K562 (cell line): ENCODE data around the gene LBR. TPM values are rescaled to one million over a fixed set of nuclear protein-coding genes. Genes with fewer than 3 reads are reported as not detected.

Experiments
- ATAC-seq: fragments of 200-7000 bp; cut with Tn5 transposase; 3 replicates; pipeline ENCODE4 v1.9.1; 2020; ENCODE audit warnings: moderate library complexity
- BruUV-seq: library from RNA; stranded (reverse); fragments of 400-500 nt; replicated peaks from 2 replicates; lab custom pipeline; 2021; lab: Mats Ljungman, UMichigan
- CTCF ChIA-PET: fragments of 300-600 bp; formaldehyde crosslinking; extraction: SDS; loops from one replicate; lab custom pipeline; 2021; ENCODE audit warnings: low intra/inter-chr PET ratio; lab: Yijun Ruan, JAX
- POLR2A ChIA-PET: fragments of 300-600, 350-650 bp; sonication (Branson Sonifier 250); formaldehyde crosslinking; extraction: SDS; loops from one replicate; lab custom pipeline; 2021; ENCODE audit warnings: antibody characterized with exemption, inconsistent platforms; lab: Yijun Ruan, JAX
- DNase-seq, 4 experiments: peaks; one replicate each; pipeline versions ENCODE4 v3.0.0 to v3.0.0-alpha.2; 2011 to 2018; ENCODE audit warnings: low spot score in 3 of 4, mixed read lengths in 3 of 4; ENCODE audit errors: extremely low read depth in 1 of 4
- FAIRE-seq: peaks from 2 replicates; lab custom pipeline; 2011; peaks lifted over from hg19 to GRCh38; lab: Jason Lieb, UNC
- H2AFZ ChIP-seq: 2 replicates; pipeline ENCODE4 v1.6.0; 2011; ENCODE audit warnings: low read depth, low read length, control low read depth, inconsistent platforms
- H3K27ac ChIP-seq: fragments of 200-600 bp; 3 replicates; pipeline ENCODE4 v1.8.0; 2011; ENCODE audit warnings: low read depth, mild to moderate bottlenecking, control low read depth, inconsistent platforms, low read length, moderate library complexity, mixed read lengths; ENCODE audit errors: extremely low read depth
- H3K27me3 ChIP-seq, 2 experiments: fragments of 300-600 bp in 1 of 2; 2 replicates in 1 of 2; 3 replicates in 1 of 2; pipeline versions ENCODE4 v1.6.0 to v1.8.0; 2011; ENCODE audit warnings: inconsistent platforms in 2 of 2, low read length in 2 of 2, mild to moderate bottlenecking in 1 of 2, mixed read lengths in 1 of 2, moderate library complexity in 1 of 2; ENCODE audit not compliant: control insufficient read depth in 2 of 2, insufficient read depth in 2 of 2
- H3K36me3 ChIP-seq: fragments of 300-600 bp; 3 replicates; pipeline ENCODE4 v1.8.0; 2011; ENCODE audit warnings: mild to moderate bottlenecking, low read length, inconsistent platforms; ENCODE audit not compliant: control insufficient read depth, insufficient read depth
- H3K4me1 ChIP-seq, 2 experiments: fragments of 200-600 bp in 1 of 2; replicated peaks in 1 of 2; 2 replicates in 1 of 2; 3 replicates in 1 of 2; pipeline versions ENCODE4 v1.5.1 to v1.8.0; 2011; ENCODE audit warnings: inconsistent platforms in 2 of 2, low read length in 2 of 2, mild to moderate bottlenecking in 1 of 2, mixed read lengths in 1 of 2, moderate library complexity in 1 of 2; ENCODE audit not compliant: control insufficient read depth in 2 of 2, insufficient read depth in 2 of 2
- H3K4me2 ChIP-seq: 2 replicates; pipeline ENCODE4 v1.6.1; 2011; ENCODE audit warnings: low read length, control low read depth, inconsistent platforms, mixed read lengths; ENCODE audit not compliant: insufficient read depth
- H3K4me3 ChIP-seq: fragments of 200-600 bp; sonication (generic), shearing (Covaris generic); 2 replicates; pipeline ENCODE4 v1.5.1; 2016; ENCODE audit warnings: control low read depth, inconsistent platforms
- H3K79me2 ChIP-seq: fragments of 200-600 bp; 3 replicates; pipeline ENCODE4 v1.8.0; 2011; ENCODE audit warnings: low read length, inconsistent platforms; ENCODE audit not compliant: control insufficient read depth, insufficient read depth
- H3K9ac ChIP-seq, 2 experiments: 2 replicates each; pipeline versions ENCODE4 v1.6.0 to v1.6.1; 2011; ENCODE audit warnings: low read depth in 2 of 2, low read length in 2 of 2, control low read depth in 1 of 2, inconsistent platforms in 1 of 2, mild to moderate bottlenecking in 1 of 2, mixed read lengths in 1 of 2; ENCODE audit not compliant: insufficient read depth in 1 of 2
- H3K9me1 ChIP-seq: one replicate; pipeline ENCODE4 v1.6.0; 2011; ENCODE audit warnings: inconsistent platforms, mild to moderate bottlenecking, low read length, moderate library complexity; ENCODE audit not compliant: control insufficient read depth, insufficient read depth
- H3K9me3 ChIP-seq: replicated peaks from 2 replicates; pipeline ENCODE4 v1.5.1; 2011; ENCODE audit warnings: low read depth, low read length, inconsistent platforms; ENCODE audit not compliant: control insufficient read depth, insufficient read depth
- H4K20me1 ChIP-seq: replicated peaks from 2 replicates; pipeline ENCODE4 v1.6.1; 2011; ENCODE audit warnings: low read length, inconsistent platforms, mixed read lengths; ENCODE audit not compliant: control insufficient read depth, insufficient read depth
- FOSL1 ChIP-seq: fragments of 200-800 bp; sonication (Bioruptor generic); conservative IDR thresholded peaks from 2 replicates; pipeline ENCODE4 v1.6.1; 2016; ENCODE audit warnings: missing genetic modification characterization, missing compliant biosample characterization
- HES1 ChIP-seq: fragments of 450-650 bp; IDR thresholded peaks from 2 replicates; pipeline ENCODE4 v1.6.1; 2016; ENCODE audit warnings: low read depth, mild to moderate bottlenecking, moderate library complexity
- MITF ChIP-seq: IDR thresholded peaks from 2 replicates; pipeline ENCODE4 v1.6.1; 2014; ENCODE audit warnings: antibody characterized with exemption
- NCOR1 ChIP-seq: fragments of 450-650 bp; IDR thresholded peaks from 2 replicates; pipeline ENCODE4 v1.6.1; 2016; ENCODE audit warnings: mild to moderate bottlenecking, moderate library complexity
- SIN3B ChIP-seq: fragments of 450-650 bp; IDR thresholded peaks from 2 replicates; pipeline ENCODE4 v1.6.1; 2017; ENCODE audit warnings: low read depth, mild to moderate bottlenecking, moderate library complexity
- SREBF1 ChIP-seq: fragments of 150-350 bp; IDR thresholded peaks from 2 replicates; pipeline ENCODE4 v1.6.1; 2014; ENCODE audit warnings: antibody characterized with exemption, low read depth, low read length, borderline replicate concordance
- WHSC1 ChIP-seq: IDR thresholded peaks from one replicate; pipeline ENCODE4 v1.6.1; 2012; ENCODE audit warnings: low read length, control low read depth, inconsistent platforms
- ZBTB11 ChIP-seq, 3 experiments: fragments of 200-800 bp in 1 of 3; fragments of 250-450 bp in 1 of 3; fragments of 450-650 bp in 1 of 3; sonication (Bioruptor Pico) in 1 of 3; sonication (Bioruptor generic) in 1 of 3; formaldehyde crosslinking in 1 of 3; IDR thresholded peaks; 2 replicates each; pipeline versions ENCODE4 v1.6.1 to v1.8.0; 2016 to 2022; ENCODE audit warnings: mild to moderate bottlenecking in 2 of 3, missing genetic modification characterization in 2 of 3, missing compliant biosample characterization in 1 of 3, moderate library complexity in 1 of 3
- ZBTB33 ChIP-seq: sonication (generic); formaldehyde crosslinking; IDR thresholded peaks from 2 replicates; pipeline ENCODE4 v1.8.1; 2023; ENCODE audit warnings: mild to moderate bottlenecking, missing genetic modification reagents
- ZNF124 ChIP-seq: sonication (generic); formaldehyde crosslinking; IDR thresholded peaks from 2 replicates; pipeline ENCODE4 v1.8.1; 2022; ENCODE audit warnings: missing genetic modification reagents
- ZNF561 ChIP-seq: fragments of 450-650 bp; formaldehyde crosslinking; conservative IDR thresholded peaks from 2 replicates; pipeline ENCODE4 v1.4.0; 2020; ENCODE audit warnings: mild to moderate bottlenecking, moderate library complexity
- WGBS: fragments of 100-300 bp; shearing (Covaris generic); methylation state at CpG from one replicate; pipeline ENCODE4 v1.1.6; 2016; ENCODE audit warnings: low coverage, mixed read lengths; ENCODE audit not compliant: insufficient coverage; ENCODE audit errors: missing lambda C conversion rate; 5-methylcytosine and 5-hydroxymethylcytosine counted together
- in situ Hi-C: fragments of 300-500 bp; cut with MboI; formaldehyde crosslinking; loops from 4 replicates; pipeline ENCODE4 v1.15.0; 2018; ENCODE audit warnings: inconsistent platforms, mixed read lengths
- intact Hi-C: fragments of 100-400 bp; cut with micrococcal nuclease; formaldehyde crosslinking; loops from 2 replicates; pipeline ENCODE4 v1.14.2; 2022
- polyA plus RNA-seq, 8 experiments: library from polyadenylated mRNA; depleted of rRNA in 4 of 8; stranded (reverse) in 5 of 8; unstranded in 3 of 8; fragments of >200 nt; fragmentation: Nextera tagmentation in 2 of 8; fragmentation: Illumina TruSeq in 1 of 8; extraction: Ambion mirVana in 2 of 8; extraction: Trizol in 1 of 8; gene quantifications; 2 replicates each; pipeline versions ENCODE4 v1.2.1 to v1.2.3, GENCODE V29; 2011 to 2014; ENCODE audit warnings: inconsistent platforms in 1 of 8, missing spikeins in 1 of 8
- total RNA-seq, 7 experiments: library from RNA; depleted of rRNA in 6 of 7; stranded (reverse); fragments of >200 nt in 6 of 7; fragmentation: Illumina TruSeq in 2 of 7; extraction: Trizol in 2 of 7; gene quantifications; 2 replicates each; pipeline versions ENCODE4 v1.2.1 to v1.2.3, GENCODE V29; 2011 to 2021; ENCODE audit warnings: low replicate concordance in 1 of 7

LBR gene
- total and polyA plus RNA-seq, 9 of the 15 experiments (the other 6 are each of a cell fraction or from before 2014, with no cell fraction given): 102 to 229 (median 197) TPM

- H3K36me3 ChIP-seq: no peaks in the 10 kb centered on the region
- peak overlapping the region; percentile 47; the same call in 1 of the 2 replicates for H3K4me2 ChIP-seq
- POLR2A ChIA-PET: interaction anchor here (0.7 to 1.0 kb wide), 4 partner anchors 246 to 953 kb away, joined by 3 to 5 read pairs (median 4); no protein-coding TSS in a partner anchor
- CTCF ChIA-PET: interaction anchor here (0.5 to 4.3 kb wide), 25 partner anchors 51 to 719 kb away, joined by 3 to 133 read pairs (median 4); partner anchors contain the start of genes PYCR2 and SRP9
- peak overlapping the region; percentile 72 for H2AFZ ChIP-seq
- no peaks in the 10 kb centered on the region for H3K9me1 ChIP-seq
- H4K20me1 ChIP-seq: no peaks in the 10 kb centered on the region
- intact Hi-C loops: loop anchor here (1.0 to 2.0 kb wide), 4 partner anchors 298 to 587 kb away; partner anchors contain the start of gene H3-3A
- peak overlapping the region in 1 of 2 experiments; percentile 75; a peak in 2 of 4 replicates for H3K9ac ChIP-seq
- peaks cover 0 to 16% of the 10 kb centered on the region in 2 experiments; a peak in 3 of 5 replicates for H3K4me1 ChIP-seq
- no peak overlapping the region for H3K4me3 ChIP-seq
- no peaks in the 10 kb centered on the region for H3K79me2 ChIP-seq
- 18% methylated on average over 46 of the region's 50 CpGs for WGBS
- in situ Hi-C loops: loop anchor here (5.0 to 10.0 kb wide), 5 partner anchors 302 to 720 kb away; partner anchors contain the start of gene SRP9
- H3K27ac ChIP-seq: no peak overlapping the region
- no peaks in the 10 kb centered on the region for H3K9me3 ChIP-seq
- peaks cover 15 to 34% of the 10 kb centered on the region in 2 experiments; a peak in 4 of 5 replicates for H3K27me3 ChIP-seq
- FAIRE-seq (peak; percentile 74), ATAC-seq (peak; percentile 90), DNase-seq (peak; percentile 81 to 94 (median 91))
- BruUV-seq: no TSS peak
- TF ChIP-seq HES1 (no peak), SIN3B (peak; percentile 47; the same call in 1 of the 2 replicates), NCOR1 (no peak), ZBTB33 (peak; percentile 87), WHSC1 (no peak), MITF (peak; percentile 57; the same call in 1 of the 2 replicates), ZNF561 (CRISPR knock-in tag) (no peak), SREBF1 (no peak), ZNF124 (CRISPR knock-in tag) (no peak), FOSL1 (no peak), ZBTB11 (CRISPR knock-in tag; IDR thresholded peaks at IDR 0.05) (no peak)
Observed at GRCh38 chr1:225474986-225475820, 47.4 kb upstream of the LBR start.
